ENCODE results near the gene BCL6.

The BCL6 gene

DNA sequence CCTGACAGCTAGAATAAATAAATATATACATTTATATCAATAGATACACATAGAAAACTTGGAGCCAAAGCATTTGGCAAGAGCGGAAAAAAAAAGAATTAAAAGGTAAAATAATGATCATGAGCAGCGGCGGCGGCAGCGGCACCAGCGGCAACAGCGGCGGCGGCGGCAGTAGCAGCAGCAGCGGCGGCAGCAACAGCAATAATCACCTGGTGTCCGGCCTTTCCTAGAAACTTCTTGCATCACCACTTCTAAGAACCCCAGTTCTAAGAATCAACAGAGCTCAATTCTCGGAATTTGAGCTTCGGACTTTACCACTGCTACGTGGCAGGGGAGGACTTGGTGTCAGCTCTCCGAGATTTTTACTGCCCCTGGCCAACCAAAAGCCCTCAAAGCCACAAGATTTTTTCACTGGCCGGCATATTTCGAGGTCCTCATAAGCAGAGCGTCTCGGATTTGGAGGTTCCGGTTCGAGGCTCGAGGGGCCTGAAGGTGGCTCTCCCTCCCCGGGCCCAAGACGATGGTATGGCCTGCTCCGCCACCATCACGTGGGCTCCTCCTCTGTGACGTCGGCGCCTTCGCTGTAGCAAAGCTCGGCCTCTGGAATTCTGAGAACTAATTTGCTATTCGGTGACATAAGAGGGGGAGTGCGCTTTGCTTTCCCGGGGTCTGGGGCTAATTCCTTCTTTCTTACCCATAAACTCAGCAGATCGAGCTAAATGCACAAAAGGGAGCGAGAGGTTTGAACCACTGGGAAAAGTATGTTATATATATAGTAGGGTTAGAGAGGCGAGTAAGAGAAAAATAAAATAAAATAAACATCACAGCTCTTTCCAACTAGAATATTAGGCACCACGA, at the start of gene BCL6:
TSS of gene BCL6 (minus strand) at position 268 of the 858 bp plus-strand sequence. CDS start 11,775 bp downstream, outside the sequence.
- peak; percentile 86 for DNase-seq

DNA sequence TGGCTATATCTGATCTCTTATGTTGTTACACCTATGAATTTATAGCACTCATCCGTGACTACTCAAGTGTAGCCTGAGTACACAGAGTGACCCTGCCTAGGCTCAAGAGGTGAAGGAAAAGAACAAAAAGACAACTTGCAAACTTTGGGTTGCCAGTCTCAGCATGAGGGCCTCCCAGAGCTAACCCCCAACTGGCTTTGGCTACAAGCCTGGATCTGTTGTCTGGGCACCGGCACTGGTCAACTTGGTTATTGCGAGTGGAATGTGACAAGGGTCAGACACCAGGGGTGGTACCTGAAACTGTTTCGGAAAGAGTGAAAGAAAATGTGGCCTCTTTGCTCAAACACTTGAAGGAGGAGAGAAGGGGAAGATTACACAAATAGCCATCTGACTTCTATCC, 49.5 kb upstream of the BCL6 start:
- DNase-seq, result no peak

DNA sequence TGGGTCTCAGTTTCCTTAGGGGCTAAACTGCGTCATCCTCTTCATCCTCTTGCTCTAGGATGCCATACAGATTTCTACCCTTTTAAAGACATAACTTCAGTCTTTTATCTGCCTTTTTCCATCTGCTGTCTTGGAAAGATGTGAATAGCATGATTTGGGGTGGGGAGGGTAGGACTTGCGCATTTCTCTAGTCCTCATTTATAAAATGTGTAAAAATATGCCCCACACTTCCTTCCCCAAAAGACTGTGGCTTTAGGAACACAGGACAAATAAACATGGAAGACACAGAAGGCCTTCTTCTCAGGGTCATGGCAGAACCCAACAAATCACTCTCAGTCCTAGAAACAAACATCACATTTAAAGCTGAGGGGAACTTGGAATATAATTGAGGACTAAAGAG, 48.4 kb upstream of the BCL6 start:
- DNase-seq, result no peak

DNA sequence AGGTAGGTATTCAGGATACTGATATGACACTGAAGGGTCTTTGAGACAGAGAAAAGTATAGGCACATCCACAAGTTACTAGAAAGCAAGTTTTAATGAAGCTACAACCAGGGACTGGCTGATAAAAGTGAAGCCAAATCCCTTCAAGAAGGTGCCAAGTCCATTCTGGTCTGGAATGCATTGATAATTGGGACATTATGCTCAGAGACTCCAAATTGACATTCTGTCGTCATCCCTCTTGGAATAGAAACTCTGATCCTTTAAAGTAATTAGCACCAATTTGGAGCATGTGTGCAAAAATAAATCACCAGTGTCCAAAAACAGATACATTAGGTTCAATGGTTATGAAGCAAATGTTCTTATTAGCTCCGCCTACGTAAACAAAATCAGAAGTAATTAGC, 47.3 kb upstream of the BCL6 start:
- no peak for DNase-seq

DNA sequence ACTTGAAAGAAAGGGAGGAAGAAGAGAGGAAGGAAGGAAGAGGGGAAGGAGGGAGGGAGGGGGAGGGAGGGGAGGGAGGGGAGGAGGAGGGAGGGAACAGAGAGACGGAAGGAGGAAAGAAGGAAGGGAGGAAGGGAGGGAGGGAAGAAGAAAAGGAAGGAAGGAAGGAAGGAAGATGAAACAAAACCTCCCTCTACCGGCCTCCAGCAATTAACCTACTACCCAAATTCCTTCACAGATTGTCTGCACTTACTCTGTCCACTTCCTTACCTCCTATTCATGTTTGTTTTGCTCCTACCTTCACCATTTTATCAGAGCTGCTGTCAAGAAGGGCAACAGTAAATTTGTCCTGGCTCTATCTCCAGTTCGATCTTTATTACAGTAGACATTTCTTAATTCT, 44.6 kb upstream of the BCL6 start:
- no peak for DNase-seq

DNA sequence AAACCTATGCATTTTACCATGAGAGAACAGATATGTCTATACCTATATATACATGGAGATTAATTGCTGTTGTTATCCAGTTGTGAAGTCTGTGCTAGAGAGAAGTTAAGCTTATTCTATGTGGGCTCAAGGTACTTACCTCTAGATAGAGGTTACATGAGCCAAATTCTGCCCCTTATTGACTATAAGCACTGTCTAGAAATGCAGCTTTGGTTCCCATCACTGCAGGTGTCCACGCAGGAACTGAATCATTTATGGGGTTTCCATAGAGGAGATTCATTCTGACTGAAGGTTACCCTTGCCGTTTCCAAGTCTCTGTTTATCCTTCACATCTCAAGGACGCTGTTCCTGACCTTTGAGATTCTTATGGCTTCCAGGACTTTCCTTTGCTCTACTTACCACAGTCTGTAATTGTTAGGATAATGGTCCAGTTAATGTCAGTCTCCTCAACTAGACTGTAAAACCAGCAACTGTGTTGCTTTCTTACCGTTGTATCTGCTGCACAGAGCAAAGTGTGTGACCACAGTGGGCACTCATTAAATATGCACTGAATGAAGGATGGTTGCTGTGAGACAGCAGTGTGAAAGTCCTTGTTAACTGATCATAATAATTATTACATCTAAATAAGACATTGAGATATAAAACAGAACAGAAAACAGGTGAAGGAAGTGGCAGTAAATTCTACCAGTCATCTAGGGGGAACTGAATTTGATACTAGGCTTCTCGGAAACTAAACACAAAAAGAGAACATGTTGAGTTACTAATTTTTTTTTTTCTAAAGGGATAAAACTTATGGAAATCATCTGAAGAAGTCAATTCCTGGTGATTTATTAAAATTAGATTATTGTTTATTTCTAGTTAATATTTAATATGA, 44.0 kb upstream of the BCL6 start:
- DNase-seq, result no peak

DNA sequence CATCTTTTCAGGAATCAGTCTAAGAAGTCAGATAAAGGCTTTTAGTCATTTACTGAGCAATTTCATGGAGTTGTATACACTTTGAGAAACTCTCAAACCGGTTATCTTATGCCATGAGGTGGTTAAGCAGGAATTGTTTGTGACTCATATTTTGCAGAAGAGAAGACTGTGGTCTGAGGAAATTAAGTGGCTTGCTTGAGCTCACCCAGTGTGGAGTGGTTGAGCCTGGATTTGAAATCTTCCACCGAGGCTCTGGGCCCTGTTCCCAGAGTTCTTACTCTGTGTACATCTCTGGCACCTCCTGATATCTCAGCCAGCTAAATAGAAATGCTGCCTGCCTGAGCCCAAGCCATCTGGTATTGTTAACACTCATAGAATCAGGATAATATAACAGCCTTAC, 37.8 kb upstream of the BCL6 start:
- DNase-seq, result no peak

DNA sequence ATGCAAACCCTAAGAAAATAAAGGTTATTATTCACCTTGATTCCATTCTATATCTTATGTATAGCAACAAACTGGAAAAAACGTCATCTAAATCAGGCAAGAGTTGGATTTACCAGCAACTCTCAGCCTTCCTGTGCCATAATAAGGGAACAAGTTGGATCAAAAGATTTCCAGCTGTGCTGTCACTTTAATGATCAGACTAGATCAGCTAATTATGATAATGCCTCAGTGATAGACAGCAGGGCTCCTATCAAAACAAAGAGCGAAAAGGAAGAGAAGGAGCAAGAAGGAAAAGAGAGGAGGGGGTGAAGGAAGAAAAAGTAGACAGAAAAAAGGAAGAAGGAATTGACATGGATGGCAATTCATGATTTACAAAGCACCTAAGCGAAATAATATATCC, 36.7 kb upstream of the BCL6 start:
- no peak for DNase-seq

DNA sequence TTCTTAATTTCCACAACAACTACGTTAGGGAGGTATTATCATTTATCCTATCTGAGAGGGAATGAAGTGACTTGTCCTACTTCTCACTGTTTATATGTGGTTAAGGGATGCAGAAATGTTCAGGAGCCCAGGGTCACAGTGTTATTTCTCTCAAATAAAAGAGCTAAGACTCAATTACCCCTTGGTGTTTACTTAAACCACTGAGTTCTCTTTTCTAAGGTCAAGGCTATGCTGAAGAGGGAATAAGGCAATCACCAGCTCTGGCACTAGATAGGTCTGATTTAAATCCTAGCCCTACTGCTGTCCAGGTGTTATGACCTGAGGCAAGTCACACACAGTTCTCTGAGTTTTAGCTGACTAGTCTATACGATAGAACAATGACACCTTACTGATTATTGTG, 35.7 kb upstream of the BCL6 start:
- no peak for DNase-seq

DNA sequence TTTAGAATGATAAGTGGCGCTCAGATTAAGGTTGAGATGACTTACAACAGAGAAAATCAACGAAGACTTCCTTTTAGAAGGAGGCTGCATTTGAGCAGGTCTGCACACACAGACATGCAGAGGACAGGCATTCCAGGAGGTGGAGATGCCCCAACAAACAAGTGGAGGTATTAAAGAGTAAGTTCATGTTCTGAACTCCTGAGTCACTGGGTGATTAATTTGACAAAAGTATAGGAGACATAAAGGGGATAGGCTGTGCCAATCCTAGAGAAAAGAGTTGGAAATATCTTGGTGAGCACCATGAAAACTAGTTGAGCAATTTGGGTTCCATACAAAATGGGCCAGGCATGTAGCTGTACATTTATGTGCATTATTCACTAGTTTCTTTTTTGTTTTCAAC, 33.5 kb upstream of the BCL6 start:
- DNase-seq, result no peak

DNA sequence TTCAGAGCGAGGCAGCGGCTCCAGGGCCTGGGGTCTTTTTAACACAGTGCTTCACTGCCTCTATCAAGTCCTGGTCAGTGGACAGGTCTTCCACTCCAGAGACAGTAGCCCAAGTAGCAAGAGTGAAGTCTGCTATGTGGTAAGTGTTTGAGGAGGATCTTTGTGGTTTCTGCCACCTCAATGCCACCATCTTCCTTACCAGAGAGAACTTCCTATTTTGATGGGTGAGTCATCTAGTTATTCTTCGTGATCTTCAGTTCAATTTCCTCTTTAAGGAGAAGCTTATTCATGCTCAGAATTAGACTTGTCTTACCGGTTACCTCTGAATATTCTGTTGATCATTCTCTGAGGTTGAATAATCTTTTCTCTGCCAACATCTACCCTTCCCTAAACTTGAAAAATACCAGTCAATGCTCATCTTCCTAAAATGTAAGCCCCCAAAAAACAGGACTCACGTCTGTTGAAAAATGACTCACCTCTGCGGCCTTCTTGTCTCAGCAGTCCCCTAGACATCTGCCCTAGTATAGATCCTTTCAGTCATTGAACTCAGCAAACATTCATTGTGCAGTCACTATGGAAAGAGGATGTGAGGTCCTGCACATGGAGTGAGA, 32.2 kb upstream of the BCL6 start:
- peak; percentile 58 for DNase-seq

DNA sequence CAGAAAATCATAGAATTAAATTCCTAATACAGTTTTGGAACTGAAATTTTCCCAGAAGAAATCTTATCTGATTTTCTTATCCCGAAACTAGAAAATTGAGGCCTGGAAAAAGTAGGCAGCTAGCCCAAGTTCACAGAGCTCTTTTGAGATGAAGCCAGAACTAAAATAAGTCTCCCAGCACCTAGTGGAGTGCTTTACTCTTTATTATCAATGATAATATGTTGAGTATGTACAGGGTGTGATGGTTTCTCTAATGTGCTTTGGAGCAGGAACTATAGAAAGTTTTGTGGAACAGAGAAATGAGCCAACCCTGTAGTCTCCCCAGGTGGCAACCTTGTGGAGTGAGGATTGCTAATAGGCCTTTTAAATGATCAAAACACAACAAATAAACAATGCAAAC, 30.3 kb upstream of the BCL6 start:
- DNase-seq, result no peak

DNA sequence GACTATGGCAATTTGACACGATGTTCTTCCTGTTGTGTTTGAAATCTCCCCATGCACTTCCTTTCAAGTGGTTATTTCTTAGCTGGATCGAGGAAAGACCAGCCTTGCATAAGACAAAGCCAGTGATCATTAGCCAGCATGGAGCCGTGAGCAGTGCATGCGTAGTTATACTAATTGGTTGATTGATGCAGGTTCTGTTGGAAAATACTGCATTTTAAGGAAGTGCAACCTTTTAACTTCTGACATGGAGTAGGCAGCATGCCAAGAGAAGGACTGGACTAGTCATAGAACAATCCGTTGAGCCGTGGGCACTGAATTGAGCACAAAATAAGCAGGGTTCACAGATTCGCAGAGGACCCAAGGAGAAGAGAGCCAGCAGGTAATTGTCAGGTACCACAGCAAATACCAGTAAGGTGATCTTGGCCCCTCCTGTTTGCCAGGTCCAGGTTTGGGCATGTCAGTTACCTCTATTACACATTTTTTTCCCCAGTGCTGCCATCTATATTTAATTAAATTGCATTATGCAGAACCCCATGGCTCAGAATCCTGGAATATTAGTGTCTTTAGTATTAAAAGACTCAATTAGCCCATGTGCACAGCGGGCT, 29.0 kb upstream of the BCL6 start:
- DNase-seq, result no peak

DNA sequence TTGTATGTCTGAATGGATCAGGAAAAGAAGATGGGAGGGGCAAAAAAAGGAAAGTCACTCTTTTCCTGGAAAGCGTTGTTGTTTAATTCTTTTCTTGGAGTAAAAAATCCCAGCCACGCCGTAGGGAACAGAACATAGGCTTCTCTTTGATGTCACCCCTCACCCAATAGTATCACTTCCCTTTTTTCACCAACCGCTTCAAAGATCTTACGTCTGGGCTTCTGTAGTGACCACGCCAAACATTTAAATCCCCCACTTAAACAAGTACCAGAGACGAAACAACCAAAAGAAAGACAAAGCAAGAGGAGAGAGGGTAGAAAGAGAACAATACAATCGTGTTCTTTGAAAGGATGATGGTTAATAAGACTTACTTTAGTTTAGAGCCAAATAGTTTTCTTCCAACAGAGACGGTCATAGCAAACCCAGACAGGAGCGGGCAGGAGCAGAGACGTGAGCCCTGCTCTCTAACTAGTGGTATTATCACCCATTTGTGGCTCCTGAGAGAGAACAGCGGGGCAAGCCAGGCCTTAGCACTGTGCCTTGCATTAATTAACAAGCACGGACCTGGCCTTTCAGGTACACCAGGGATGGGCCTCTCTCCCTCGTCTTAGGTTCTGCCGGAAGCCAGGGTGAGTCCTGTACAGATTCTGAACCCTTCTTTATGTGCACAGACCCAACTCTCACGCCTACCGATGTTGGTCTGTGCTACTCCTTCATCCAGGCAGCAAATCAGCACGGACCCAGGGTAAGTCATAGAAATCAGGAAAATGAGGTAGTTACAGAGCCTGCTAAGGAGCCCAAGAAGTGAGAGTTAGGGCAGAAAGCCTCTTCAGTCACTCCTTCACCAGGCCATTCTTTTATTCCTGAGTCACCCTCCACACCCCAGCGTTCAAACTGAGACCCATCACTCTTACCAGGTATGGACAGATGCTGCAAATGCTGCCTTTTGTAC, 28.2 kb upstream of the BCL6 start:
- no peak for DNase-seq

DNA sequence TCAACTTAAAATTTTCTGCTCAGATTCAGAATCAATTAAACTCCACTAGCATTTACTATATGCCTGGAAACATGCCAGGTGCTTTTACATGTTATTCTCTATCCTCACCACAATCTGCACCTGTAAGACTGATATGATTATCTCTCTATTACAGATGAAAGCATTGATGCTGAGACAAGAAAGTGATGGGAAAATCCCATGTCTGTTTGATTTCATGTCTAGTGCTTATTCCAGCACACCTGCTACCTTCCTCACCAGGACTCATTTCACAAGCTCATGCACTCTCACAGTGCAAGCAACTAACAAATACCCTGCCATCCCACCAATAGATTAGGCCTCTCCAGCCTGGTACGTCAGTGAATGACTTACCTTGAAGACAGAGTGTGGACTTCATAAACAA, 25.0 kb upstream of the BCL6 start:
- DNase-seq, result no peak

DNA sequence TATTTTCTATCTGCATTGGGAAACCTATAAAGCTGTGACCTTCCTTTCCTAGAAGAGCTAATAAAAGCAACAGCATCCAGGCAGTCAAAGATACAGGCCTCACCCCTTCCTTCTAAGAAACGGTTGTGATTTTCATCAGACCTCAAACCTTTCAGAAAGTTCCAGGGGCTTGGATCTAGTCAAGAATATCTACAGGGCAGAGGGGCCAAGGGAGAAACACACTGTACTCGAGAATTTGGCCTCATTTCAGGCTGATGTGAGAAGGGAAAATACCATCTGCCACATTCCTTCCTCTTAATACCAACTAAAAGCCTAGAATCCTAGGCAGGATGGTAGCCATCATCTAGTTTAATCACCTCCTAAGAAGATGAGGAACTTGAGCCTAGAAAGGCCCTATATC, 24.5 kb upstream of the BCL6 start:
- DNase-seq, result no peak

DNA sequence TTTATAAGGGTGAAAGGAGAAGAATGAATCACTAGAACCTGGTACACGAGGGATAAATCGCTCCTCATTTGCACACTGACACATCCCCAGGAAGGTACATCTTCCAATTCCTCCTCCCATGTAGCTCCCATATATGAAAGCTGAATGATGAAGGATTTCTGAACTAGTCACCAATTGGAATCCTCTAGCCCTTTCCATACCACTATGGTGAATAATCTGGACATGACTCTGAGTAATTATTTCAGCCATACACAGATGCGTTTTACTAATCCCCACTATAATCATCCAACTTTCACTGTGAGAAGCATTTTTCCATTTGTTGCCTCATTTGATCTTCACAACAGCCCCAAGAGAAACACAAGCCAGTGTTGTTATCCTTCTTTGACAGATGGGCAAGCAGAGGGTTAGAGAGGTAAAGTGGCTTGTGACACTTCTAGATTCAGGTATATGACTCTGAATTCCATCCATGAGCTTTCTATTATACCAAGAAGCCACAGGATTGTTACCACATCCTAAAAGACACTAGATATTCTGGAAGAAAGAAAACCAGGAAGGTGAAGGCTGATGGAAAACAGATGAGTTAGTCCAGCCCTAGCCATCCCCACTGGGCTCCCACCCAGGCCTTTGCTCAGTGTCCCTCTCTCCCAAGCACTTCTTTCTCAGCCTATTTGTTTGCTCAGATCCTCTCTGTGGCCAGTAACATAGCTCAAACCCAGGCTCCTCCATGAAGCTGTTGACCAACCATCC, 22.2 kb upstream of the BCL6 start:
- no peak for DNase-seq

DNA sequence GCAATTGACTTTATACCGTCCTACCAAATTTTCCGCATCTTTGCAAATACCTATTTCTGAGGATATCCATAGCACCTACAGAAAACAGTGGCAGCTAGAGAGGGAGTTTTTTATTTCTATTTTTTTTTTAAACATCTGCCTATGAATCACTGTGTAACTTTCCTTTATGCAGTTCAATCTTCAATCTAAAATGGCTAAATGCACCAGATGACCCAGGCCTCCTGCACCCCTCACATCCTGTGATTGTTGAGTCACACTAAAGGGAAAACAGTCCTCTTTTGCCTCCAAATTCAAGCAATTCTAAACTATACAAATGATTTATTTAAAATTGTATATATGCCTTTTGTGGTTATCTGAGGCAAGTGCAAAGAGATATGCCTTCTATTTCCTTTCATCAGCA, 20.1 kb upstream of the BCL6 start:
- DNase-seq, result no peak

DNA sequence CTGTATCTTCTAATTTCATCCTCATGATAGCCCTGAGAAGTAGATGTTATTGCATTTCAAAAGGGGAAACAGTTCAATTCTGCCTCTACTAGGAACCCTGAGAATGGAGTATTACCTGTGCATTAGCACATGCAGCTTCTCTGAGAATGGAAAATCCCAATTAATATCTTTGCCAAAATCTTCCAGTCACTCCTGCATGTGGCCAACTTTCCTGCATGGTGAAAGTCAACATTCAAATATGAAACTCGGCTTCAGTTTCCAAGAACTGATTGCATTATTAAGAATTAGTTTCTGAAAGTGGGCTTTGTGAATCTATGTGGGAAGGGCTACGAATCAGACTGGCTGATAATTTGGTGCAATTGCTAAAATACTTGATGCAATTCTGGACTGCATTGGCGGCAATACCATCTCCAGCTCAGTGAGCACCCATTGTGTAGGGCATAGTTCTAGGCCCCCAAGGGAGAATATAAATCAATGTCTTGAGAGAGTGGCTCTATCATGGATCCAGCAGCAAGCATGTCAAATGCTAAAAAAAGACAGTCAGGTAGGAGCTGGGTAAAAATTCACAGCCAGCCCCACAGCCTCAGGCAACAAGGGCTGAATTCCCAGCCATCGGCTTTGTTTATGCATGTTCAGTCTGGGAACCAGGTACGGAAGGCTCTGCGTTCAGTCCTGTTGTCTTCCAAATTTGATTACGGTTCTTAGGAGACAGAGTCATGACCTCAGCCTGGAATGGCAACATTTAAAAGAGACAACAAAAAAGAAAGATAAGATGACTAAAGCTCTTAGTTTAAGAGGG, 18.8 kb upstream of the BCL6 start:
- DNase-seq, result no peak

DNA sequence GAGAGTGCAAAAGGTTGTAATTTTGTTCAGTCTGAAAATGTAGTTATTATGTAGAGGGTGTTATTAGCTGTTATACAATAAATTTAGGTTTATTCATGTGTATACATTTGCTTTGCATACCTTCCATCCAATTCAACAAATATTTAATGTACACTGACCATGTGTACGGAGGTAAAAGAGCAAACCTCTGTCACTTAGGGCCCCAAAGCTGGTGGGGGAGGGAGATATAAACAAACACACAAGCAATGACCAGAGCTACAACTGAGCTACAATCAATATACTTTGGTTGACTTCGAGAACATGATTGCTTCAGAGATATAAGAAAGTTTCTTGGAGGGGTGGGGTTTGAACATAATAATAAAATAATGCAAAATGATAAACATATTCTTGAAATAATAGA, 17.5 kb upstream of the BCL6 start:
- no peak for DNase-seq

DNA sequence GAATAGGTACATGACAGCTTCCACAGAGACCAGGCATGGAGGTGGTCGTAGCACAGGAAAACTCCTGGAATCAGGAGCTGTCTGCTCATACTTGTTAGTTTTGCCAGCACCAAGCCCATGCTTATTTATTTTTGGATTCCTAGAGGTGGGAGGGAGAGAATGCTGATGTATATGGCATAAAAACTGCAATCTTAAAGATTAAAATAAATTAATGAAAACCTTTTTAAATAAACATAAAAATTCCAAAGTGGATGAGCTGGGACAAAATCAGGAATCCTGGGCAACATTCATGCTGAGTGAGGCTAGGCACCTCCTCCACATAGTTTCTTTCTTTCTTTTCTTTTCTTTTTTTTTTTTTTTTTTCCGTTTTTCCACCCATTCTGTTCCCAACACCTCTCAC, 14.3 kb upstream of the BCL6 start:
- DNase-seq, result no peak
